Mucosa of descending colon (tissue), 3 donors: ENCODE results near the gene PTGER3. TPM values are rescaled to one million over a fixed set of nuclear protein-coding genes. Genes with fewer than 3 reads are reported as not detected.

Experiments used
- ATAC-seq: fragments of 200-7000 bp; cut with Tn5 transposase; one replicate; pipeline ENCODE4 v1.9.1; 2020; ENCODE audit warnings: mild to moderate bottlenecking, moderate library complexity
- DNase-seq, 3 donors: peaks; one replicate each; pipeline ENCODE4 v3.0.0-alpha.2; 2020
- H3K36me3 ChIP-seq: fragments of 200-600 bp; one replicate; pipeline ENCODE4 v1.8.0; 2021; ENCODE audit warnings: low read depth, mild to moderate bottlenecking
- H3K4me1 ChIP-seq: fragments of 200-600 bp; one replicate; pipeline ENCODE4 v1.8.0; 2021; ENCODE audit warnings: low read depth, mild to moderate bottlenecking
- H3K4me3 ChIP-seq: fragments of 200-600 bp; one replicate; pipeline ENCODE4 v1.8.0; 2021; ENCODE audit warnings: mild to moderate bottlenecking
- H3K9me3 ChIP-seq: fragments of 200-600 bp; one replicate; pipeline ENCODE4 v1.8.0; 2021; ENCODE audit warnings: mild to moderate bottlenecking
- intact Hi-C, 2 donors: fragments of 100-400 bp; cut with DNase I in 1 of 2; cut with micrococcal nuclease in 1 of 2; formaldehyde crosslinking; loops; one replicate each; pipeline versions ENCODE4 v1.11.0 to v1.11.1; 2022; cut with DNase I, micrococcal nuclease
- total RNA-seq, 3 donors: library from RNA; stranded (reverse); fragmentation: NEBNext Ultra II Directional in 2 of 3; extraction: Animal tissue kit (Norgen Biotek cat#: 25700) in 2 of 3; gene quantifications; one replicate each; pipeline versions ENCODE4 v1.2.1 to v1.2.4, GENCODE V29; 2021 to 2023
- TF ChIP-seq, protein P1 (sequence below): fragments of 200-600 bp; IDR thresholded peaks from one replicate; pipeline ENCODE4 v1.8.0; 2022; ENCODE audit warnings: antibody characterized with exemption, mild to moderate bottlenecking
- donor health status: DM: no; HTN: no; CAD: no; lungs with moderate emphysema.
- donor health status: DM: no; HTN: no; CAD: no.
- donor health status: DM: no; HTN: yes; CAD: no.

The PTGER3 gene
- total RNA-seq, 3 donors from 2014 or later = 1.2 to 19.7 (median 1.3) TPM

- intact Hi-C loops = no loop called here
- H3K9me3 ChIP-seq = no peaks in the 10 kb centered on the region
- no peak overlapping the region for H3K4me3 ChIP-seq
- ATAC-seq (no peak), DNase-seq (no peak)
- H3K36me3 ChIP-seq = no peaks in the 10 kb centered on the region
- TF ChIP-seq, protein P1, sequence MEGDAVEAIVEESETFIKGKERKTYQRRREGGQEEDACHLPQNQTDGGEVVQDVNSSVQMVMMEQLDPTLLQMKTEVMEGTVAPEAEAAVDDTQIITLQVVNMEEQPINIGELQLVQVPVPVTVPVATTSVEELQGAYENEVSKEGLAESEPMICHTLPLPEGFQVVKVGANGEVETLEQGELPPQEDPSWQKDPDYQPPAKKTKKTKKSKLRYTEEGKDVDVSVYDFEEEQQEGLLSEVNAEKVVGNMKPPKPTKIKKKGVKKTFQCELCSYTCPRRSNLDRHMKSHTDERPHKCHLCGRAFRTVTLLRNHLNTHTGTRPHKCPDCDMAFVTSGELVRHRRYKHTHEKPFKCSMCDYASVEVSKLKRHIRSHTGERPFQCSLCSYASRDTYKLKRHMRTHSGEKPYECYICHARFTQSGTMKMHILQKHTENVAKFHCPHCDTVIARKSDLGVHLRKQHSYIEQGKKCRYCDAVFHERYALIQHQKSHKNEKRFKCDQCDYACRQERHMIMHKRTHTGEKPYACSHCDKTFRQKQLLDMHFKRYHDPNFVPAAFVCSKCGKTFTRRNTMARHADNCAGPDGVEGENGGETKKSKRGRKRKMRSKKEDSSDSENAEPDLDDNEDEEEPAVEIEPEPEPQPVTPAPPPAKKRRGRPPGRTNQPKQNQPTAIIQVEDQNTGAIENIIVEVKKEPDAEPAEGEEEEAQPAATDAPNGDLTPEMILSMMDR = no peak
- no peaks in the 10 kb centered on the region for H3K4me1 ChIP-seq
These were observed 24.1 kb downstream of the PTGER3 start for GRCh38 chr1:71023515-71023914.

GRCh38 chr1:71019233-71019969 lies 28.2 kb downstream of the PTGER3 start:
- H3K4me3 ChIP-seq = no peak overlapping the region
- TF ChIP-seq, protein P1 = no peak
- H3K36me3 ChIP-seq = no peaks in the 10 kb centered on the region
- no peaks in the 10 kb centered on the region for H3K9me3 ChIP-seq
- ATAC-seq = no peak
- no peak for DNase-seq
- no peaks in the 10 kb centered on the region for H3K4me1 ChIP-seq
- intact Hi-C loops = no loop called here

GRCh38 chr1:71018791-71019190 lies 28.8 kb downstream of the PTGER3 start:
- H3K4me3 ChIP-seq = no peak overlapping the region
- ATAC-seq = no peak
- TF ChIP-seq, protein P1 = no peak
- no peaks in the 10 kb centered on the region for H3K9me3 ChIP-seq
- DNase-seq = no peak
- H3K36me3 ChIP-seq = no peaks in the 10 kb centered on the region
- no peaks in the 10 kb centered on the region for H3K4me1 ChIP-seq
- intact Hi-C loops = no loop called here

GRCh38 chr1:71015745-71016144 lies 31.9 kb downstream of the PTGER3 start:
- DNase-seq (no peak), ATAC-seq (no peak)
- TF ChIP-seq, protein P1 = no peak
- Histone ChIP-seq H3K36me3 (no peaks in the 10 kb centered on the region), H3K4me3 (no peak overlapping the region), H3K9me3 (no peaks in the 10 kb centered on the region), H3K4me1 (no peaks in the 10 kb centered on the region)
- intact Hi-C loops = no loop called here

DNA sequence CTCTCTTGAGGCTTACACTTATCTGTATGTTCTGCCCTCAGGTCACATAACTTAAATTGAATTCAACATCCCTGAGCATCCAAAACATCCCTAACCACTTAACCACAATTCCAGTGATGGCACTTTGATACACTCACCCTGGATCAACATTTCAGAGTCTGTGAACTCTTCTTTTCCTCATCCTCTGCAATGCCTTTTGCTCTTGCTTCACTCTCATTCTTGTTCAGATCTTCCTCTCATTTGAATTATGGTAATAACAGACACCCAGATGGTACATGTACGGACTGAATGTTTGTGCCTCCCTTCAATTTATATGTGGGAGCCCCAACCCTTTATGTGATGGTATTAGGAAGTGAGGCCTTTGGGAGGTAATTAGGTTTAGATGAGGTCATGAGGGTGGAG lies 33.4 kb downstream of the PTGER3 start:
- intact Hi-C loops = no loop called here
- no peak for DNase-seq
- Histone ChIP-seq H3K4me1 (no peaks in the 10 kb centered on the region), H3K36me3 (no peaks in the 10 kb centered on the region), H3K9me3 (no peaks in the 10 kb centered on the region), H3K4me3 (no peak overlapping the region)
- ATAC-seq = no peak
- TF ChIP-seq, protein P1 = no peak
